Stimulated activated CD4-positive, alpha-beta T cell treated with anti-CD3 and anti-CD28 coated beads, Interleukin-1b, Interleukin-23, amount 100 ng/mL, for 4 hours (primary cell): Measurements from ENCODE around the gene CAMTA1.

Source experiments
- DNase-seq, 2 donors: peaks; one replicate each; pipeline ENCODE4 v3.0.0-alpha.2; 2020; ENCODE audit warnings: low read depth in 2 of 2

Gene CAMTA1

DNA sequence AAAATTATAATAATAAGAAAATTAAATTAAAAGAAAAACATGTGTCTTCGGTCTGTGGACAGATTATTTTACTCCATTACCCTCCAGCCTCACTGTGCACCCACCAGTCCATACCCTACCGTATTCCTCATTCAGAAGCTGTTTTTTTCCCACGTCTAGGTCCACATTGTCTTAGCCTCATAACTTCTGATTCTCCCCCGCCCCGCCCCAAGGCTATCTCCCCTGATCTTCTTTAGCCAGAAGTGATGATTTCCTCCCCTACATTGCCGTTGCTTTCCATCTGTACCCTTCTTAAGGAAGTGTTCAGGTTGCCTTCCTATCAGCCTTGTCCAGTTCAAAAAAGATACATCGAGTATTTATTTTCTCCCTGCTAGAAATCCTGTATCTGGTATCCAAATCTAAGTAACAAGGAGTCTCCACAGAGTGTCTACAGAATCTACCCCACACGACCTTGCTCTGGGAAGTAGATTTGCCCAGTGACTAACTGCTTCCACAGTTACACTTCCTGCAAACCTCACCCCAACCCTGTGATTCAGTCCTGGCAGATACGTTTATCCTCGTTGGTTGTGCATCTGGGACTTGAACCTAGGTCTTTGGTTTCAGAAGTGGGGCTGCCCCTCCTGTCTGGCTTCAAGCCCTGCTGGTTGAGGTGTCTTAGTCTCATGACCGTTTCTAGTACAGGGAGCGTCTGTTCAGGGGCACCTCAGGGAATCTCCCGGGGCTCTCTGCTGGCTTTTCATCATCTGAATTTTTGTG lies 470.2 kb downstream of the CAMTA1 start:
- DNase-seq = no peak

DNA sequence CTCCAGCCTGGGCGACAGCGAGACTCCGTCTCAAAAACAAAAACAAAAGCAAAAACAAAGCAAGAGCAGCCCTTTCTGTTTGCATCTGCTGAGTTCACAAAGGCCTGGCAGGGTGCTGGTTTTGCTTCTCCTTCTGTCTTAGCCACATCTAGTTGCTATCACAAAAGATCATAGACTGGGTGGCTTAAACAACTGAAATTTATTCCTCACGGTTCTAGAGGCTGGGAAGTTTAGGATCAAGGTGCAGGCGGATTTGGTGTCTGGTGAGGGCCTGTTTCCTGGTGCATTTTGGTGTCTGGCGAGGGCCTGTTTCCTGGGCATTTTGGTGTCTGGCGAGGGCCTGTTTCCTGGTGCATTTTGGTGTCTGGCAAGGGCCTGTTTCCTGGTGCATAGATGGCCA lies 471.3 kb downstream of the CAMTA1 start:
- no peak for DNase-seq

DNA sequence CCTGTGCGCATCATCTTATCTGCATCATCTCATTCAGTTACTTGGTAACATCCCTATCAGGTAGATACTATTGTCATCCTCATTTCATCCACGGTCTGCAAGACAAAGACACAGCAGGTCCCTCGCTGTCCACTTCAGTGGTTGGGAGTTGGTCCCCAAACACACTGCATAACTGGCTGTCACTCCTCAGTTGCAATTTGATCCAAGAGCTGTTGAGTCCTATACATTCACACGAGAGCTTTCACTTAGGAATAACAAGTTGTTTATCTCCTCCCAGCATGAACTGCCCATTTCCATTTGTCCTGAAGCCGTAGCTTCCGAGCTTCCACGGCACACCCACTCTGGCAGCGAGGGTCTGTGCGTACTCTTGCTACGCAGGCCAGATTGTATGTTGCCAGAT lies 472.0 kb downstream of the CAMTA1 start:
- DNase-seq = no peak

DNA sequence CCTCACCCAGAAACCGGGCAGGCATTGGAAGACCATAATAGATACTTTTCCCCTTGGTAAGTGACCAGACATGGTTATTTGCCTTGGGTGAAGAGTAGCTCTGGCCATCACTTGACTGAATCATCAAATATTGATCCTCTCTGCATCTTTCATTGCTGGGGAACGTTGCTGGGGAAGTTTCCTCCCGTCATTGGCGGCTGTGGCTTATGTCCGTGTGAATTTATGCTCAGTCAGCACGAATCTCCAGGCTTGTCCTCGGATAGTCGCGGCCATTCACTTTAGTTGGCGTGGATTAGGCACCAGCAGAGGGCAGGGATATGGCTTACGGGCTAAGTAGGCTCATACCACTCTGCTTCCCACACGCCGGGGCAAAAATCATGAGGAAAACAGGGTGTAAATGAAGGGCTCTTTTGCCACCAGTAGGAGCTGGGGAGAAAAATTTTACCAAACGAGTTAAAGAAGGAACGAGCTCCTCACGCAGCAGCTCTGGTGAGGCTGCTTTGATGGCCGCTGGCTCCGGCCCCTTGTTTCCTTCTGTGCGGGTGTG lies 473.4 kb downstream of the CAMTA1 start:
- DNase-seq = no peak

DNA sequence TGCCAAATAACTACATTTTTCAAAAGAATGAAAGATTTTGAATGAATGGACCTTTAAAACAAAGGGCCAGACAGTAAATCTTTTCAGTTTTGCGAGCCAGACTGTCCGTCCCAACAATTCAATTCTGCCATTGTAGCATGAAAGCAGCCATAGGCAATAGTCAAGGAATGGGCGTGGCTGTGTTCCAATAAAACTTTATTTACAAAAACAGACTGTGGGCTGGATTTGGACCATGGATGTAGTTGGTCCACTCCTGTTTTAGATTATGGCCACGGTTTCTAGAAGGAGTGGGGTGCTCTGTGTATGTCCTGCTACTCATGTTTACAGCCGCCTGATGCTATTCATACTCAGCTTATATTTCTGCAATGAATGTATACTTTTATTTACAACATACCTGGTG lies 474.7 kb downstream of the CAMTA1 start:
- DNase-seq = no peak

DNA sequence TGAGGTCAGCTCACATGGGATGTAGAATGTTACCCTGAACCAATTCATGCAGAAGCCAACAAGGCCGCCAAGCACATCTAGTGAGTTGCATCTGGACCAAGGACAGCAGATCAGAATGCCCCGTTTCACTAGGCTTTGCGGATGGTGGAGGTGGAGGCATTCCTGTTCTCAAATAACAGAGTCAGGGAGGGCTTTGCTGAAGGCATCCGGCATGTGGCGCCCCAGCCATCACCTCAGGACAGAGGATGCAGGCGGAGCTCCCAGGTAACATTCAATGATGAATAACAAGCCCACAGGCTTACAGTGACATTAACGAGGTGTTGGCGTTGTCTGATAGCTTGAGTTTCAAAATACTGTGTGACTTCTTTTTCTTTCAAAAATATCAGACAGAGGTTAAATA lies 476.2 kb downstream of the CAMTA1 start:
- DNase-seq = no peak

DNA sequence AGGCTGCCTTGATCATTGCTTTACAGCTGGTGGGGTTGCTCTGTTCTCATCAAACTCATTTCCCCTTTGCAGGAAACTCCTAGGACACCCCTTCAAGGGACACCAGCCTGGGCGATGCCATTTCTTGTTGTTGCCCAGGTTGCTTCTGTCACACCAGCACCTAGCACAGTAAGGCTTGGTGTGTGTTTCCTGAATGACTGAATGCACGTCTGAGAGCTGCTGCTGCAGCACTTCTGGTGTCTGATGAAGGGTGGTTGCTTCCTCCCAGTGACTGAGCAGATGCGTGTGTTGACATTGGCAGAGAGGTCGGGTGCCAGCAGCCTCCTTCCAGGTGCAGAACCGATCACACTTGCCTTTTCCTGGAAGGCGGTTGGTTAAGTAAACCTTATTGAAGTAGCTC lies 477.4 kb downstream of the CAMTA1 start:
- no peak for DNase-seq

DNA sequence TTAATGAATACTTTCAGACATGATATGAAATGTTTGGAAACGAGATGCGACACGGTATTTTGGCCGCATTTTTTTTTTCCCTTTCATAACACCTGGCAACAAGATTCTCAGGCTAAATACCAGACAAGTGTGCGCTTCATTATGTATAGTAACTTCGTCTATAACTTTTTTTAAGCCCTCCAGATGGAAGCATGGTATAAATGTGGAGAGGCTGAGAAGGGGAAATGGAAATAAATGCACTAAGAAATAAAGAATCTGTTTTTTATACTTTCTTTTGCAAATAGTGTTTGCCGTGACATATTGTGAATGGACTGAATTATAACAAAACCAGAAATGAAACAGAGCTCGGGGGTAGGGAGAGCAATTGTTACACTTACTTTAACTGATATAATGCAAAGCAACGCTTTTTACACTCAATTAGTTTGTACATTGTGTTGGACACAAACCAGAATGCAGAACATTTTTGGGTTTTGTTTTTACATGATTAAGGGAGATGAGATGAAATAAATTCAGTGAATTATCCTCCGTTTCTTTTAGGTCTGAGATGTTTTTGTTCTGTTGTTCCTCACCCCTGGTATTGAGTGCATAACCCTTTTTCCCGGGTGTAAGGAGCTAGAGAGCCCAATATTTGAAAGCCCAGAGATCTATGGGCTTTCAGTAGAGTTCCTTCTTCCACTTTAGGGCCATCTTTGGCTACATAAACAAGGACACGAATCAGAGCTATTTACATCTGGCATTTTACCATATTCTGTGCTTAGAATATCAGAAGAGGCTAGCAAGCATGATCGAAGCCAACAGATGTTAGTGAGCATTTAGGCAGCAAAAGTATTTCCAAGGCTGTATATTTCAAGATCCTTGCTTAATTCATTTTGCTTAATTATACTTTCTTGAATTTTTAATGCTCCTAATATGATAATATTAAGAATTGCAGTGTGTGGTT lies 478.0 kb downstream of the CAMTA1 start:
- no peak for DNase-seq

DNA sequence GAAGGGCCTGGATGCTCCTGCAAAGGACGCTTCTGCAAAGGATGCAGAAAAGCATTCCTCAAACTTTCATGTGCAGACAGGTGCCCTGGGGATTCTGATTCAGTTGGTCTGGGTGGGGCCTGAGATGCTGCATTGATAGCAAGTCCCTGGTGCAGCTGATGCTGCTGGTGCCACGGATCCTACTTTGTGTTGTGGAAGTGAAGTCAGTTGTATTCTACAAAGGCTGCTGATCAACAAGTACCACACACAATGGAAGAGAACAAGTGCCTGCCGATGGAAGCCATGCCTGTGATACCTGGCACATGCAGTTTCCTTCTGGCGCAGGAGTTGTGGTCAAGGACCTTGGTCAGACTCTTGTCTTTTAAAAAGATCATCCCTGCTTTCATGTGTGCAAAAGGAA lies 478.8 kb downstream of the CAMTA1 start:
- no peak for DNase-seq

DNA sequence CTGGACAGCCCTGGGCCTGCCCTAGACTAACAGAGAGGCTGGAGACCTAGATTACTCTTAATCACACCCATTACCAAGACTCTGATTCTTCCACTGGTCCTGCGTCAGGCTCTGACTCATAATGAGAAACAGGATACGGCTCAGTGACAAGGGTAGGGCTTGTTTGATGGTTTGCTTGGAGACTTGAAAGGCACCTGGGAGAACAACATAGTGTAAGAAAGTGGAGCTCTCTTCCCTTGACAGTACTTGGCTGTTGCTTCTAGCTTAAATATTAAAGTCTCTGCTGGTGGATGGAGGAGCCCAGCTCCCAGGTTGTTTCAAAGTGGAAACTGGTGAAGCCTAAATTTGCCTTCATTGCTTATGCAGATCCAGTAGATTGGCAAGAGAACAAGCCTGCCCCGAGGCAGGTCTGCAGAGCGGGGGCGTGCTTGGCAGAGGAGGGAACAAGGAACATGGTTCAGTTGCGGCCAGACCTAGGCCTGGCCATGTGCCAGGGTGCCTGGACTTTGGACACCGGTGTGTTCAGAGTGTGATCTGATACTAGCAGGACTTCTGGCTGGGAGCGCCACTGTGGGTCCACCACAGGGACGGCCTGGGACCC lies 480.6 kb downstream of the CAMTA1 start:
- no peak for DNase-seq

DNA sequence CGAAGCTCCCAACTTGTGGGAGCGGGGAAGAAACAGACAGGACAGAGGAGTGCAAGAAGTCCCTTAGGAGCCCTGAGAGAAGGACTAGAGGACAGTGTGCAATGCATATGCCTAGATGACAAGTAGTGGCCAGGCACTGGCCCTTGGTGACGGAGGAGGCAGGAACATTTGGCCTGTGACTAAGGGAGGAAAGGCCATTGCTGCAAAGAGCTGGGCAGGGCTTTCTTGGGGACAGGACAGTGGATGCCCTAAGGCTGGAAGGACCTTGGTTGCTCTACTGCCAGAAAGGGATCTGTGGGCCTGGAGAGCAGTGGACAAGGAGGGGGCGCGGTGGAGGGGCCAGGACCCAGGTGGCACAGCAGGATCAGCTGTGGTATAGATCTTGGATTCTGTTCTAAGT lies 481.3 kb downstream of the CAMTA1 start:
- no peak for DNase-seq

DNA sequence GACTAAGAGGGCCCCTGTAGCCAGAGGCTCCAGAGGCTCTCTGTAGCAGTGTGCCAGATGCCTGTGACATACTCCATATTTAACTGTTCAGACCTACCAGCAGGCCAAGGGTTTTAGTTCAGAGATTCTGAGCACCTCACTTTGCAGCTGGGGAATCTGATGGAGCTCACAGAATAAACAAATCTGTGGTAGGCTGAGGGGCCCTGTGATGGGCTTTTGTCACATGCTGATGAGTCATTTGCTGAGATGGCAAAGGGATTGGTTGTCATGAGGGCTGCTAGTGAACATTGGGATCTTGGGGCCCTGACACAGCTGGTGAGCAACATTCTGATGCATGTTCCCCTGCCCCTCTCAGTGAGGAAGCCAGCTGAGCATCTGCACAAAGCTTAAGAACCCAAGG lies 482.2 kb downstream of the CAMTA1 start:
- DNase-seq = no peak

DNA sequence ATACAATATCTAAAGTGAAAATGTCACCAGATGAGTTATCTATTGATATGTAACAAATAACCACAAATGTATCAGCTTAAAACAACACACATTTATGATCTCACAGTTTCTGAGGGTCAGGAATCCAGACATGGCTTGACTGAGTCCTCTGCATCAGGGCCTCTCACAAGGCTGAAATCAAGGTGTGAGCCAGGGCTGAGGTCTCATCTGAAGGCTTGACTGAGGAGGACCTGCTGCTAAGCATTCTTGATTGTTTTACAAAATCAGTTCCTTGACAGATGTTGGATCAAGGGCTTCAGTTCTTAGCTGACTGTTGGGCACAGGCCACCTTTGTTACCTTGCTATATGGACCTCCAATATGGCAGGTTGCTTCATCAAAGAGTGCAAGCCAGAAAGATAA lies 483.7 kb downstream of the CAMTA1 start:
- no peak for DNase-seq

DNA sequence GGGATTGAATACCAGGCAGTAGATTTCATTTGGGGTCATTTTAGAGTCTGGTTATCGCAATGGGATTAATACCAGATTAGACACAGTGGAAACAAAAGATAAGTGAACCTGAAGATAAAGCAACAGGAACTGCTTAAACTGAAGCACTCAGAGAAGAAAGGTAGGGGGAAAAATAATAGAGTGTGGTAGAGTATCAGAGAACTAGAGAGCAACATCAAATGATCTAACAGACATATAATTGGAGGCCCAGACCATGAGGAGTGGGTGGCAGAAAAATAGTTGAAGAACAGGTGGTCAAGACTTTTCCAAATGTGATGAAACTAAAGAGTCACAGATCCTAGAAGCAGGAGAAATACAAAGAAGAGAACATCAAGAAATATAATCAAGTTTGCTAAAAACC lies 484.3 kb downstream of the CAMTA1 start:
- DNase-seq = no peak

DNA sequence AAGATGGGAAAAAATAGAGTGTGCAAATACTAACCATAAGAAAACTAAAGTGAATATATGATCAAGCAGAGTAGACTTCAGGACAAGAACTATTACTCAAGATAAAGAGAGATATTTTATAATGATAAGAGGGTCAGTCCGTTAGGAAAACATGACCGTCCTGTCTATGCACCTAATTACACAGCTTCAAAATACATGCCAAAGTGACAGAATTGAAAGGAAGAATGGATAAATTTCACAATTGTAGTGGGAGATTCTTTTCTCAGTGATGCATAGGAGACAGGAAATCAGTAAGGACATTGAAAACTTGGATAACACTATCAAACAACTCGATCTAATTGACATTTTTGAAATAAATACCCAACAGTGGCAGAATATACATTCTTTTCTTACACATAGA lies 489.0 kb downstream of the CAMTA1 start:
- no peak for DNase-seq

DNA sequence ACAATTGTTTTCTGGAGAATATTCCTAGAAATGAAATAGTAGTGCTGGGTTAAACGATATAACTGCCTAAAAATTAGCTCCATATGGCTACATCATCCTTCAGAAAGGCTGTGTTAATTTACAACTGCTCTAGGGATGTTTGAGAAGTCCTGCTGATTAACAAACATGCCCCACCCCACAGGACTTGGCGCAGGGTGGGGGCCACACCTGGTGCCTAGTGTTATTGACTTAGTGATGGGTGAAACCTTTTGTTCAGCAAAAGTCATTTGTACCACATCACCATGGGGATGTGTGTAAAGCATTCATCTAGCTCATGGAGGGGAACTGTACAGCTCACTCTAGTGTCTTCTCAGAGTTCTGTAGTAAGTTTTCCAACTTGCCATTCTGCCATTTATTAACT lies 492.8 kb downstream of the CAMTA1 start:
- DNase-seq = no peak

DNA sequence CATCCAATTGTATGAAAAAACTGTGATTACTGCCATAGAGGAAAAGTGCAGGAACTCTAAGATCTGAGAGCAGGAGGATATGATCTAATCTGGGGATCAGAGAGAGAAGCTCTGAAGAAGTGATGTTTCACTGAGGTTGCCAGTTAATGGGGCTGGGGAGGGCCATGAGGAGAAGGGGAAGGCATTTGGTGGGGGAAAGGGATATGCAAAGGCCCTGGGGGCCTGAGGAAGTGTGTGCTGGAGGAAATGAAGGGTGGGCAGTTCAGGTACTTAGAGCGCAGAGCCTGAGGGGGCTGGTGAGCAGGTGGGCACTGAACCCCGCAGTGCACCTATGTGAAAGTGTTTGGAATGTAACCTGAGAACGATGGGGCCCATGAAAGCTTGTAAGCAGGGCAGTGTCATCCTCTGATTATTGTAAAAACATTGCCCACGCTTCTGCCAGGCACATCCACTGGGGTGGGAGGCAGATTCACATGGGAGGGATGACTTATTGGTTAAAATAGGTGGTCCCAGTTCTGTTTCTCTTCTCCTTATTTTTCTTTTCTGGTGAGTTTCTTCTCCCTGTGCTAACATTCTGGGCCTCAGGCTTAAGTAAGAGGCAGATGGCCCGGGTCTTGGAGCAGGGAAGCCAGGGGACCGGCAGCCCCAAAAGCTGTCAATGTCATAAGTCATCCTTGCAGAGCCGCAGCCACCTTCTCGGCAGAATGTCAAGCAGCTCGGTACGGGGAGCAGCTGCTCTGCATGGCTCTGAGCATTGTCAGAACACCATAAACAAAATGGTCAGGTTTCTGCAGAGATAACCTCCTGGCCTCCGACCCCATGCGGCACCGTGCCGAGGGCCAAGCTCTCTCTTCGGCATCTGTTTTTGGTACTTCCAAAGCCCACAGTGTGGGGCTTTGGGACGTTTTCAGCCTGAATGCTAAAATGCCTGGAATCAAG lies 493.8 kb downstream of the CAMTA1 start:
- no peak for DNase-seq

DNA sequence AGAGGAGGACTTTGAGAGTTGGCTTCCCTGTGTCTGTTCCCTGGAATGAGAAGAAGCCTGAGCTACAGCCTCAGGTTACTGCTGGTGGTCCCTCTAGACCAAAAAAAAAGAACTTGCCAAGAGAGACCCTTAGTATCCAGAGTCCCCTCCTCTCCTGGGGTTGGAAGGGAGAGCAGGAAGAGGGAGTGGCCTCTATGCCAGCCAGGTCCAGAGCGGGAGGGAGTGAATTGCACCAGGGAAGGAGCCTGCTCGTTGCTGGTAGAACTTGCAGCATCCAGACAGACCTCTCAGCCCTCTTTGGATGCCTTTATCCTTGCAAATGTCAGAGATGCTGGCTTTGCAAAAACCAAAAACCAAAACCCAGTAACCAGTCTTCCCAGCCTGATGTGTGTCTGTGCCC lies 494.5 kb downstream of the CAMTA1 start:
- no peak for DNase-seq

DNA sequence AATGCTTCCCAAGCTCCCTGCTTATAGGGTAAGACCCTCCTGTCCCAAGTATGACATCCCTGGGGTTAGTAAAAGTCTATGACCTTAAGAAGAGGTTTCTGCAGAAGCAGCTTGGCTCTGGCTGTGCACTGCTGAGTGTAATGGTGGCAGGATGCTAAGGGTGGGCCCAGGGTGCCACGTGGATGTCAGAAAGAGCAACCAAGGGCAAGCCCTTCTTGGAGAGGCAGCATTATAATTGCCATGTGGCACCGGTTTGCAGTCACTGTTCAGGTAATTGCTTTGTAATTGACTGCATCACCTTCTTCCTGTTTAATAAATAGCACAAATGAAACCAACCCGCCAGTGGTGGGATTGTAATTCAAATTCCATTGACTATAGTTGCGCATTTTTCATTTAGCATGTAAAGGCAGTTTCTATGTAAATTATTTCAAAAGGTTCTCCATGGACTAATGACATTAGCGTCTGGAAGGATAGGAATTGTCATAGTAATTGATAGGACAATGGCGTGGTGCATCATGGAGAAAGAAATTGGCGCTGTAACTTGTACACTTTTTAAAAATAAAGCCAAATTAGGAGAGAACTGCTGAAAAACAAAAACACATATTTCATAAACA lies 495.2 kb downstream of the CAMTA1 start:
- no peak for DNase-seq

DNA sequence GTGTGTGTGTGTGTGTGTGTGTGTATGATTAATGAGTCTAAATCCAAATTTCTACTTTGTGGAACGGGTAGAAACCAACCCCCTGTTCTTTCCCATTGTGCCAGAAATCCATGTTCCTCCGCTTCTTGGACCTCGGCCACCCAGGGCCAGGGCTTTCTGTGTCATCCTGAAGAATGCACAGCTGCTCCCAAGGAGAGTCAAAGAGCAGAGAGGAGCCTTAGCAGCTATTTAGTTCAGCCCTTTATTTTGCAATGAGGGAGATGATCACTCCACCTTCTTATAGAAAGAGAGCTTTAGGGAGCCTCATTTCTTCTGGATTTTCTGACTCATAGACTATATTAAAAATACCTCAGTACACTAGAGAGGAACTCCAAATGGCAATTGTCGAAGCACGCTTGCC lies 496.6 kb downstream of the CAMTA1 start:
- DNase-seq = no peak
